HEK293 (cell line): Measurements from ENCODE around the gene NUB1.

Experiments
- HOXA7 ChIP-seq: sonication (generic); formaldehyde crosslinking; IDR thresholded peaks from 2 replicates; pipeline ENCODE4 v1.8.1; 2022; ENCODE audit warnings: missing genetic modification reagents, borderline replicate concordance
- KLF16 ChIP-seq: fragments of 450-650 bp; formaldehyde crosslinking; IDR thresholded peaks from 2 replicates; pipeline ENCODE4 v1.5.1; 2017; ENCODE audit warnings: missing biosample characterization, missing genetic modification characterization
- ZNF114 ChIP-seq: fragments of 450-650 bp; formaldehyde crosslinking; IDR thresholded peaks from 2 replicates; pipeline ENCODE4 v1.5.0; 2017; ENCODE audit warnings: missing biosample characterization, missing genetic modification characterization
- ZNF561 ChIP-seq: fragments of 450-650 bp; IDR thresholded peaks from 2 replicates; pipeline ENCODE4 v1.5.1; 2018; ENCODE audit warnings: missing biosample characterization, missing genetic modification characterization, borderline replicate concordance
- ZNF843 ChIP-seq: fragments of 450-650 bp; formaldehyde crosslinking; IDR thresholded peaks from 2 replicates; pipeline ENCODE4 v1.5.1; 2016; ENCODE audit warnings: missing biosample characterization, missing genetic modification characterization
- TF ChIP-seq, protein P1 (sequence below): fragments of 450-650 bp; formaldehyde crosslinking; IDR thresholded peaks from 2 replicates; pipeline ENCODE4 v1.5.1; 2016; ENCODE audit warnings: missing biosample characterization, missing genetic modification characterization
- TF ChIP-seq, protein P2 (sequence below): fragments of 450-650 bp; formaldehyde crosslinking; IDR thresholded peaks from 2 replicates; pipeline ENCODE4 v1.5.1; 2016; ENCODE audit warnings: missing biosample characterization, missing genetic modification characterization

DNA sequence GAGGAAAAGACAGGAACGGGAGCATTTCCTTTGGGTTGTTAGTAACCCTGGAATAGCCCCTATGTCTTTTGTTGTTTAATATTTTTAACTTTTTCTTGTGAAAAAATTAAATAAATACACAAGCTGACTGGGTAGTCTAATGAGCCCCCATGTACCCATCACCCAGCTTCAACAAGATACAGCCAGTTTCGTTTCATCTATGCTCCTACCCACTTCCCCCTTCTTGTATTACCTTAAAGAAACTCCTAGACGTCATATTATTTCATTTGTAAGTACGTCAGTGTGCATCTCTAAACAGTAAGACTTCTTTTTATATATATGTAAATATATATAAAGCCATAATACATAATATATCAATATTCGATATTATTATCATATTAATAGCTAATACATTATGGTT lies 42.8 kb upstream of the NUB1 start:
- TF ChIP-seq, protein P1, sequence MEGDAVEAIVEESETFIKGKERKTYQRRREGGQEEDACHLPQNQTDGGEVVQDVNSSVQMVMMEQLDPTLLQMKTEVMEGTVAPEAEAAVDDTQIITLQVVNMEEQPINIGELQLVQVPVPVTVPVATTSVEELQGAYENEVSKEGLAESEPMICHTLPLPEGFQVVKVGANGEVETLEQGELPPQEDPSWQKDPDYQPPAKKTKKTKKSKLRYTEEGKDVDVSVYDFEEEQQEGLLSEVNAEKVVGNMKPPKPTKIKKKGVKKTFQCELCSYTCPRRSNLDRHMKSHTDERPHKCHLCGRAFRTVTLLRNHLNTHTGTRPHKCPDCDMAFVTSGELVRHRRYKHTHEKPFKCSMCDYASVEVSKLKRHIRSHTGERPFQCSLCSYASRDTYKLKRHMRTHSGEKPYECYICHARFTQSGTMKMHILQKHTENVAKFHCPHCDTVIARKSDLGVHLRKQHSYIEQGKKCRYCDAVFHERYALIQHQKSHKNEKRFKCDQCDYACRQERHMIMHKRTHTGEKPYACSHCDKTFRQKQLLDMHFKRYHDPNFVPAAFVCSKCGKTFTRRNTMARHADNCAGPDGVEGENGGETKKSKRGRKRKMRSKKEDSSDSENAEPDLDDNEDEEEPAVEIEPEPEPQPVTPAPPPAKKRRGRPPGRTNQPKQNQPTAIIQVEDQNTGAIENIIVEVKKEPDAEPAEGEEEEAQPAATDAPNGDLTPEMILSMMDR (tag by site-specific recombination): no peak
- TF ChIP-seq ZNF561 (tag by site-specific recombination) (no peak), ZNF114 (tag by site-specific recombination) (no peak), ZNF843 (tag by site-specific recombination) (no peak), KLF16 (tag by site-specific recombination) (no peak), HOXA7 (CRISPR knock-in tag) (no peak)
- TF ChIP-seq, protein P2, sequence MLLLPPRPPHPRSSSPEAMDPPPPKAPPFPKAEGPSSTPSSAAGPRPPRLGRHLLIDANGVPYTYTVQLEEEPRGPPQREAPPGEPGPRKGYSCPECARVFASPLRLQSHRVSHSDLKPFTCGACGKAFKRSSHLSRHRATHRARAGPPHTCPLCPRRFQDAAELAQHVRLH: no peak
